Measurements from ENCODE around the gene MYL5.

The MYL5 gene

DNA sequence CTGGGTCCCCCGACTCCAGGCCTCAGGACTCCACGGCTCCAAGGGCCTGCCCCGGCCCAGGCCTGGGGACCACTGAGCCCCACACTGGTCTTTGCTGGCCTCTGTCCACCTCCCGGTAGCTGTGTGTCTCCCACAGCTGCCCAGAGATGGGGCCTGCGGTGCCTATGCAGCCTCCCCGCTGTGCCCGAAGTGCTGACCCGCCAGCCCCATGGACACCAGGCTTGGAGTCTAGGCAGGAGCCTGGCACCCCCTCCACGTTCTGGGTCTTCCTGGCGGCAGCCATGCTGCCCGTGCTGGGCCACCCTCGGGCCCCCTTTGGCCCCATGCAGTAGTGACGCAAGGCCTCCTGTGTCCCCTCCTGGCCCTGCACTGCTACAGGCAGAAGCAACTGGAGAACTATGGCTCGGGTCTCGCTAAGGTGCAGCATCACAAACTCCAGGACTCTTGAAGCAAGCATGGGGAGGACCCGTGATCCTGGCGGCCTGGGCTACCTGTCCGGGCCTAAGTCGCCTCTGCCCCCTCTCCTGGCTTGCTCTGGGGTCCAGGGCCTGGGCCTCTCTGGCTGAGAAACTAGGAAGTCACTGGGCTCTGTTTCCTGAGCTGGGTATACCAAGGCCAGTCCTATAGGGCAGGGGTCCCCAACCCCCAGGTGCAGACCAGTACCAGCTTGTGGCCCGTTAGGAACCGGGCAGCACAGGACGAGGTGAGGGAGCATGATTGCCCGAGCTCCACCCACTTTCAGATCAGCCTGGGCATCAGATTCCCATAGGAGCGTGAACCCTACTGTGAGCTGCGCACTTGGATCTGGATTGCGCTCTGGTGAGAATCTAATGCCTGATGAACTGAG lies 917 bp downstream of the MYL5 start:
- peak overlapping the region; percentile 93 for H3K9ac ChIP-seq (ENCODE audit: low read length)
- H3K9me3 ChIP-seq (ENCODE audit: control insufficient read depth, low read length): no peaks in the 10 kb centered on the region
- H3K27me3 ChIP-seq (ENCODE audit: control insufficient read depth, insufficient read depth, low read length): no peaks in the 10 kb centered on the region
- H3K36me3 ChIP-seq (ENCODE audit: control insufficient read depth, insufficient read depth, low read length): no peaks in the 10 kb centered on the region
- peak overlapping the region; percentile 89 for H3K4me3 ChIP-seq (ENCODE audit: low read length)
- H3K4me1 ChIP-seq (ENCODE audit: control insufficient read depth, insufficient read depth, low read length): peaks cover 42% of the 10 kb centered on the region

DNA sequence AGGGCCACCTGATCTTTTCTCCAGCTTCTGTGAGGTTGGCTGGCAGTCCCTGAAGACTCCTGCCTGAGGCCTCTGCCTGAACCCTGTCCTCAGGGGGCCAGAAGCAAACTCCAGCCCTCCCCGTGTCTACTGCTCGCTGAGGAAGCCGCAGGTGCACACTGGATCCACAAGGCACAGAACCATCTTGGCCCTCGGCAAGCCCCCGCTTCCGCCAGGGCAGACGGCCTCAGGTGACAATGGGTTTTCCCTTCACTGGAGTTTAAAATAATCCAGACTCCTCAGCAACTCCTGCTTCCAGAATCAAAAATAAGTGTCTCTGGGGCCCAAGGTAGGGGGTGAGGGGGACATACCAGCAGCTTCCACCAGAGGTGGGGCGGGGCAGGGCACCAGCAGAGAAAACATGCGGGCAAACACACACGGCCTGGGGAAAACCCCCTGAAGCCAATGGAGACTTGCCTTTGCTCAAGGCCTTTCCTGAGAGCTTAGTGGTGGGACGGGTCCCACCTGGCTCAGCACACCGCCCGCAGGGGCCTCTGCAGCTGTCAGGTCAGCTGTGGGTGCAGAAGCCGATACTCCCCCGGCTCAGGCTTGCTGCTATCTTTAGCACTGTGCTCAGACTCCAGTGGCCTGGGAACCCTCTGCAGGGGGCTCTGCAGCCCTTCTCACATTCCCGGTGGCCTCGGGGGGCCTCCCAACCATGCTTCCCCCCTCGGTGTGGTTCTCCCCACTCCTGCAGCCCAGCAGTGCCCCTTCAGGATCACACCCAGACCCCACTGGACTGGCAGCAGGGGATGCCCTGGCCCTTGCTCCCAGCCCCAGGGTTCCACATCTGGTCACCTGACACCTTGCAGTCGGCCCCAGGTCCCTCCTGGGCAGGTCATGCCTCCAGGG lies 1.9 kb downstream of the MYL5 start:
- Histone ChIP-seq H3K27me3 (ENCODE audit: control insufficient read depth, insufficient read depth, low read length) (no peaks in the 10 kb centered on the region), H3K4me3 (ENCODE audit: low read length) (no peak overlapping the region), H3K9me3 (ENCODE audit: control insufficient read depth, low read length) (no peaks in the 10 kb centered on the region), H3K4me1 (ENCODE audit: control insufficient read depth, insufficient read depth, low read length) (peaks cover 52% of the 10 kb centered on the region), H3K36me3 (ENCODE audit: control insufficient read depth, insufficient read depth, low read length) (no peaks in the 10 kb centered on the region), H3K9ac (ENCODE audit: low read length) (no peak overlapping the region)

DNA sequence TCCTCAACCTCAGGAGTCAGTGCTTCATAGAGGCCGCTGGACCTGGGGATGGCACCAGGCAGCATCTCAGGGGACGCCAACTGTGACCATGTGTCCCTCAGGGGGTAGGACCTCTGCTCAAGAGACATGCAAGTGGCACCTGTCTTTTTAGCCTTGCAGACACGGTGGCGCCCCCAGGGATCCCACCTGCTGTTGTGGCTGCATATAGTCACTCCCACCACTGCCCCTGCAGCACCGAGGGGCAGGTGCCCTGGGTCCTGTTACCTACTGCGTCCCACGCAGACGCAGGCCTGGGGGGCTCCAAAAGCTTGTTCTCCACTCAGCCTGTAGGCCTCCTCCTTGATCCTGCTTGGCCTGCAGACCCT lies 2.5 kb downstream of the MYL5 start:
- H3K27me3 ChIP-seq (ENCODE audit: control insufficient read depth, insufficient read depth, low read length): no peaks in the 10 kb centered on the region
- H3K9me3 ChIP-seq (ENCODE audit: control insufficient read depth, low read length): no peaks in the 10 kb centered on the region
- no peak overlapping the region for H3K4me3 ChIP-seq (ENCODE audit: low read length)
- H3K36me3 ChIP-seq (ENCODE audit: control insufficient read depth, insufficient read depth, low read length): no peaks in the 10 kb centered on the region
- H3K9ac ChIP-seq (ENCODE audit: low read length): no peak overlapping the region
- H3K4me1 ChIP-seq (ENCODE audit: control insufficient read depth, insufficient read depth, low read length): peaks cover 54% of the 10 kb centered on the region

DNA sequence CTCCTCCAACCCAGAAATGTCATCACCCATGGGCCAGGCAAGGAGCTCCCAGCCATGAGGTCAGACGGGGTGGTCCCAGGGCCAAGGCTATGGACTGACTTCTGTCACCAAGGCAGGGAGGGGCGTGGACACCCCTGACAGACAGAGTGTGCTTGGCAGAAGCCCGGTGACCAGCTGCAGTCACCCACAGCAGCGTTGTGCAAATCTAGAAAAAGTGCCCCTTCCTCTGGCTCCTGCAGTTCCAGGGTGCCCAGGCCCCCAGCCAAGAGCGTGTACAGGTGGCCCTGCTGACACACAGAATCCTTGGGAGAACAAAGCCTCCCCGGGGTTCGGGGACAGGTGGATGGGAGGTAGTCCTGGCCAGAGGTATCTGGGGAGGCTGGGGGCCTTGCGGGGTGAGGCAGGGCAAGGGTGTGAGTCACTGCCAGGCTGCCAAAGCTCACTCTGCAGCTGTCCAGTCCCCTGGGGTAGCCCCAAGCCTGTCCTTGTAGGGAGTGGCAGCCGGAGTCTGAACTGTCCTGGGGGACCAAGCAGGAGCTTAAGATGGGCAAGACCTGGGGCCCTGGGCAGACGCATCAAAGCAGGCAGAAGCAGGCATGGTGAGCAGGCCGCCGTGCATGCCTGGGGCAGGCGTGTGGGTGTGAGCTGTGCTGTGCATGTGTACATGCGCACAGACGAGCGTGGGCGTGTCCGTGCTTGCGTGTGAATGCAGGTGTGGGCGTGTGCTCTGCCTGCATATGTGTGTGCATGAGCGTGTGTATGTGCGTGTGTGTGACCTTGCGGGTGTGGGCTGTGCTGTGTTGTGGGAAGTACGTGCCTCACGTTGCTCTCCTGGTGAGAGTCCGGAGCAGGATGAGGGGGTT lies 3.3 kb downstream of the MYL5 start:
- no peaks in the 10 kb centered on the region for H3K36me3 ChIP-seq (ENCODE audit: control insufficient read depth, insufficient read depth, low read length)
- no peak overlapping the region for H3K4me3 ChIP-seq (ENCODE audit: low read length)
- H3K4me1 ChIP-seq (ENCODE audit: control insufficient read depth, insufficient read depth, low read length): peaks cover 62% of the 10 kb centered on the region
- no peaks in the 10 kb centered on the region for H3K9me3 ChIP-seq (ENCODE audit: control insufficient read depth, low read length)
- H3K27me3 ChIP-seq (ENCODE audit: control insufficient read depth, insufficient read depth, low read length): no peaks in the 10 kb centered on the region
- no peak overlapping the region for H3K9ac ChIP-seq (ENCODE audit: low read length)

DNA sequence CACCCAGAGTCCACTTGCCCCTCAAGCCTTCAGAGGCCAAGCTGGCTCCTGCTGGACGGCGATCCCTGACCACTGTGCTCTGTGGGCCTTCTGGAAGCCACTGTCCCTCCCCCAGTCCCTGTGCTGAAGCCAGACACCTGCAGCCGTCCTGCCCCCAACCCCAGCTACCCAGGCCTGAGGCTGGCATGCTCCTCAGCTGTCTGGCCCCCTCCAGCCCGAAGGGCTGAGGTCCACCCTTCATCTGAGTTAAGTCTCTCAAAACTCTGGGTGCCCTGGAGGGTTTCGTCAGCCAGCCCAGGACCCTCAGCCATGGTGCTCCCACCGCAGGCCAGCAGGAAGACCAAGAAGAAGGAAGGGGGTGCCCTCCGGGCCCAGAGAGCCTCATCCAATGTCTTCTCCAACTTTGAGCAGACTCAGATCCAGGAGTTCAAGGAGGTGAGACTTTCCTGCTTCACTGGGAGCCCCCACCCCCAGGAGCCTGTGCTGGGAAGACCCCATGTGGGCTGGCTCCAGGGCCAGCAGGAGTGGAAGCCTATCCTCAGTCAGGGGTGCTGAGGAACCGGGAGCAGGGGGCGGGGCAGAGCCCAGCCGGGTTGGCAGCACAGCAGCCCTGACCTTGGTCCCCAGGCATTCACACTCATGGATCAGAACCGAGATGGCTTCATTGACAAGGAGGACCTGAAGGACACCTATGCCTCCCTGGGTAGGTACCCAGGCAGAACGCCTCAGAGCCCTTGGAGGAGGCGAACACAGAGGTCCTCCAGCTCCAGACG lies 4.2 kb downstream of the MYL5 start:
- Histone ChIP-seq H3K36me3 (ENCODE audit: control insufficient read depth, insufficient read depth, low read length) (no peaks in the 10 kb centered on the region), H3K9me3 (ENCODE audit: control insufficient read depth, low read length) (no peaks in the 10 kb centered on the region), H3K4me3 (ENCODE audit: low read length) (no peak overlapping the region), H3K4me1 (ENCODE audit: control insufficient read depth, insufficient read depth, low read length) (peaks cover 58% of the 10 kb centered on the region), H3K27me3 (ENCODE audit: control insufficient read depth, insufficient read depth, low read length) (no peaks in the 10 kb centered on the region), H3K9ac (ENCODE audit: low read length) (no peak overlapping the region)

DNA sequence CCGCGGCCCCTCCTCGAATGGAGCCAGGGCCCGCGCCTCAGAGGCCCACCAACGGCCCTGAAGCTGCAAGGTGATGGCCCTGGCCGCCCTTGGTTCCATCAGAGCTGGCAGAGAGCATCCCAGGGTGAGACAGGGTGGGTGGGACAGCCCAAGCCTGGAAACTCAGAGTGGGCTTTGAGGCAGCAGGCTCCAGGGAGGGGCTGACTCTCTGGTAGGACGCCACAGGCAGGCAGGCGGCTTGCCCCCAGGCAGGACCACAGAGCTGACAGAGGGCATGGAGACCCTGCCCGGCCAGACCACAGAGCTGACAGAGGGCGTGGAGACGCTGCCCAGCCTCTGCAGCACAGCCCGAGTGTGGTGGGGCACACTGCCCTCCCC lies 4.8 kb downstream of the MYL5 start:
- H3K27me3 ChIP-seq (ENCODE audit: control insufficient read depth, insufficient read depth, low read length): no peaks in the 10 kb centered on the region
- no peak overlapping the region for H3K4me3 ChIP-seq (ENCODE audit: low read length)
- no peaks in the 10 kb centered on the region for H3K36me3 ChIP-seq (ENCODE audit: control insufficient read depth, insufficient read depth, low read length)
- H3K9ac ChIP-seq (ENCODE audit: low read length): no peak overlapping the region
- no peaks in the 10 kb centered on the region for H3K9me3 ChIP-seq (ENCODE audit: control insufficient read depth, low read length)
- H3K4me1 ChIP-seq (ENCODE audit: control insufficient read depth, insufficient read depth, low read length): peaks cover 62% of the 10 kb centered on the region

DNA sequence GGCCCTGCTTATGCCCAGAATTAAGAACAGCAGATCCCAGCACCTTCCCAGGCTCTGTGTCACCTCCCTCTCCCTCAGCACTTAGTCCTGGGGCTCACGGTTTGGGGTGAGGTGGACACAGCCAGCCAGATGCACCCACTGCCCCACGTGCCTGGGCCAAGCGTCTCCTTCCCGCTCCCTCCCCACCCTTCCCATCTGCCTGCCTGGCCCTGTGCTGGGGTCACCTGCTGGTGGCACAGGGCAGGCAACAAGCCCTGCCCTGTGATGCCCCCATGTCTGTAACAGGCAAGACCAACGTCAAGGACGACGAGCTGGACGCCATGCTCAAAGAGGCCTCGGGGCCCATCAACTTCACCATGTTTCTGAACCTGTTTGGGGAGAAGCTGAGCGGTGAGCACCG lies 5.3 kb downstream of the MYL5 start:
- Histone ChIP-seq H3K4me1 (ENCODE audit: control insufficient read depth, insufficient read depth, low read length) (peaks cover 67% of the 10 kb centered on the region), H3K4me3 (ENCODE audit: low read length) (no peak overlapping the region), H3K9ac (ENCODE audit: low read length) (no peak overlapping the region)

DNA sequence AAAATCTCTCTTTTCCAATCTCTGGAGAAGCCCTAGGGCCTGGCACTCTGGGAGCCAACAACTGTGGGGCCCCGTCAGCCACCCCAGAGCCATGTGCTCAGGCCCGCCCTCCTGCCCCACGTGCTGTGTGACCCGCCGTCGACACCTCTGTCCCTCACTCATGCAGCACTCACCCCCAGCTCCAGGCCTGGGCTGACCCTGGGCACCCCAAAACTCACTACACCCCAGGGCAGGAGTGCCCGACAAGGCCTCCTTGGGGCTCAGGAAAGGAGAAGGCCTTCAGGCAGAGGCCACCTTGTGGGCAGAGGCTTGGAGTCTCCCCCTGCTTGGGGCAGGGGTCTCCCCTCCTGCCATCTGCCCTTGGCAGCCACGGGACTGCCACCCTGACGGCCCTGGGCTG lies 5.7 kb downstream of the MYL5 start:
- H3K36me3 ChIP-seq (ENCODE audit: control insufficient read depth, insufficient read depth, low read length): no peaks in the 10 kb centered on the region
- no peaks in the 10 kb centered on the region for H3K9me3 ChIP-seq (ENCODE audit: control insufficient read depth, low read length)
- H3K4me3 ChIP-seq (ENCODE audit: low read length): no peak overlapping the region
- peaks cover 64% of the 10 kb centered on the region for H3K4me1 ChIP-seq (ENCODE audit: control insufficient read depth, insufficient read depth, low read length)
- H3K27me3 ChIP-seq (ENCODE audit: control insufficient read depth, insufficient read depth, low read length): no peaks in the 10 kb centered on the region
- no peak overlapping the region for H3K9ac ChIP-seq (ENCODE audit: low read length)

More for the DNA sequence above, 5.3 kb downstream of the MYL5 start:
- no peaks in the 10 kb centered on the region for H3K9me3 ChIP-seq (ENCODE audit: control insufficient read depth, low read length)
- no peaks in the 10 kb centered on the region for H3K27me3 ChIP-seq (ENCODE audit: control insufficient read depth, insufficient read depth, low read length)
- no peaks in the 10 kb centered on the region for H3K36me3 ChIP-seq (ENCODE audit: control insufficient read depth, insufficient read depth, low read length)

DNA sequence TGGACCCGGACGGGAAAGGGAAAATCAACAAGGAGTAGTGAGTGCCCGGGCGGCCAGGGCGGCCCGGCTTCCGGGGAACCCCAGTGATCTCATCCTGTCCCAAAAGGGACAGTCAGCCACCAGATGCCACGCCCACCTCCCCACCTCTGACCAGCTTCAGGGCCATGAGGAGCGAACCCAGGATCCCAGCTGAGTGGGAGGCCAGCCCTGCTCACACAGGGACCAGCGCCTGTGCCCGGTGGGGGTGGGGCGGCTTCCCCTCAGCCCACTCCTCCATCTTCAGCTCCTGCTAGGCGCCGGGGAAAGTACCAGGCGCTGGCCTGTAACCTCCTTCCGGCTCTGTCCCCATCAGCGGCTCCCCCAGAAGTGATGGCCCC lies 6.2 kb downstream of the MYL5 start:
- H3K27me3 ChIP-seq (ENCODE audit: control insufficient read depth, insufficient read depth, low read length): no peaks in the 10 kb centered on the region
- no peaks in the 10 kb centered on the region for H3K36me3 ChIP-seq (ENCODE audit: control insufficient read depth, insufficient read depth, low read length)
- no peaks in the 10 kb centered on the region for H3K9me3 ChIP-seq (ENCODE audit: control insufficient read depth, low read length)
- H3K9ac ChIP-seq (ENCODE audit: low read length): no peak overlapping the region
- H3K4me3 ChIP-seq (ENCODE audit: low read length): no peak overlapping the region
- H3K4me1 ChIP-seq (ENCODE audit: control insufficient read depth, insufficient read depth, low read length): peaks cover 59% of the 10 kb centered on the region

DNA sequence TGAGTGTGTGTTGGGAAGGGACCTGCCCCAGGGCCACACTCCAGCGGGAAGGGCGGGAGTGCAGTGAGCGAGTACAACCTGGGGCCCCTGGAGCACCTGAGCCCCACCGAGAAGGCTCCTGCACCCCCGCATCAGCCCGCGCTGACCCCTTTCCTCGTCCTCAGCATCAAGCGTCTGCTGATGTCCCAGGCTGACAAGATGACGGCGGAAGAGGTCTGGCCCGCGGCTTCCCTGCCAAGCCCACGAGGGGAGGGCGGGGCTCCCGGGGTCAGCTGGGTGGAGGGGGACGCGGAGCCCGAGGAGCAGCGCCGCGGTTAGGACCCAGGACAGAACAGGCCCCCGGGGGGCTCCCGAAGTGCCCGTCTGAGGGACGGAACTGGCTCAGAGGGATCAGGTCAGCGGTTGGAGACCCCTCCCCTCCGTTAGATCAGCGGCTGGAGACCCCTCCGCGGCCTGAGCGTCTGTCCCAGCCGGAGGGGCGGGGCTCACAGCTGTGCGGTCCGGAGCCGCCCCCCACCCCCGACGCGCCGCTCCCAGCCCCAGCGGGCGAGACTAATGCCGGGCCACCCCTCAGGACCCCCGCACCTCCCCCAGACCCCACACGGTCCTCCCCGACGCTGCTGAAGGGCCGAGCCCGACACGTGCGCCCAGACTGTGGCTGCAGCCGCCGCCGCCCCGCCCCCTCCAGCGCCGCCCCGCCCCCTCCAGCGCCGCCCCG lies 6.7 kb downstream of the MYL5 start:
- H3K27me3 ChIP-seq (ENCODE audit: control insufficient read depth, insufficient read depth, low read length): no peaks in the 10 kb centered on the region
- H3K4me1 ChIP-seq (ENCODE audit: control insufficient read depth, insufficient read depth, low read length): peaks cover 54% of the 10 kb centered on the region
- H3K9ac ChIP-seq (ENCODE audit: low read length): no peak overlapping the region

More for the DNA sequence above, 6.7 kb downstream of the MYL5 start:
- no peaks in the 10 kb centered on the region for H3K36me3 ChIP-seq (ENCODE audit: control insufficient read depth, insufficient read depth, low read length)
- H3K9me3 ChIP-seq (ENCODE audit: control insufficient read depth, low read length): no peaks in the 10 kb centered on the region
- H3K4me3 ChIP-seq (ENCODE audit: low read length): no peak overlapping the region
